Smooth muscle cell (in vitro differentiated cells): ENCODE results near the gene CPHXL2. TPM values are rescaled to one million over a fixed set of nuclear protein-coding genes. Genes with fewer than 3 reads are reported as not detected.

Experiments
- DNase-seq: peaks from one replicate; lab custom pipeline; 2025; ENCODE audit not compliant: unreplicated experiment; lab: John Stamatoyannopoulos, UW
- H2AFZ ChIP-seq: fragments of 200-600 bp; sonication (generic); 2 replicates; pipeline ENCODE4 v1.6.0; 2016; ENCODE audit warnings: antibody characterized with exemption, low read depth, mild to moderate bottlenecking
- H3F3A ChIP-seq: fragments of 200-600 bp; sonication (generic); 2 replicates; pipeline ENCODE4 v1.6.0; 2017; ENCODE audit warnings: antibody characterized with exemption, low read depth
- H3K27ac ChIP-seq: fragments of 200-600 bp; sonication (generic); 2 replicates; pipeline ENCODE4 v1.5.1; 2016; ENCODE audit warnings: low read depth, mild to moderate bottlenecking
- H3K27me3 ChIP-seq: fragments of 200-600 bp; sonication (generic); 2 replicates; pipeline ENCODE4 v1.6.1; 2016; ENCODE audit warnings: low read depth, mild to moderate bottlenecking
- H3K36me3 ChIP-seq: fragments of 200-600 bp; sonication (generic); 2 replicates; pipeline ENCODE4 v1.5.1; 2016; ENCODE audit warnings: low read depth
- H3K4me1 ChIP-seq: fragments of 200-600 bp; sonication (generic); 2 replicates; pipeline ENCODE4 v1.5.1; 2016; ENCODE audit warnings: low read depth
- H3K4me2 ChIP-seq: fragments of 200-600 bp; sonication (generic); 2 replicates; pipeline ENCODE4 v1.6.0; 2016; ENCODE audit warnings: mild to moderate bottlenecking
- H3K4me3 ChIP-seq: fragments of 200-600 bp; sonication (generic); 2 replicates; pipeline ENCODE4 v1.5.1; 2016; ENCODE audit warnings: mild to moderate bottlenecking
- H3K79me2 ChIP-seq: fragments of 200-600 bp; sonication (generic); 2 replicates; pipeline ENCODE4 v1.6.0; 2016; ENCODE audit warnings: low read depth, mild to moderate bottlenecking
- H3K9ac ChIP-seq: fragments of 200-600 bp; sonication (generic); 2 replicates; pipeline ENCODE4 v1.6.0; 2016; ENCODE audit warnings: low read depth
- H3K9me3 ChIP-seq: fragments of 200-600 bp; sonication (generic); replicated peaks from 2 replicates; pipeline ENCODE4 v1.5.1; 2016; ENCODE audit warnings: low read depth
- H4K20me1 ChIP-seq: fragments of 200-600 bp; sonication (generic); 2 replicates; pipeline ENCODE4 v1.6.0; 2016; ENCODE audit warnings: low read depth
- CTCF ChIP-seq: fragments of 200-600 bp; sonication (generic); IDR thresholded peaks from 2 replicates; pipeline ENCODE4 v1.5.1; 2017; ENCODE audit warnings: borderline replicate concordance, mild to moderate bottlenecking, antibody characterized with exemption; ENCODE audit not compliant: insufficient read depth, poor library complexity, severe bottlenecking
- WGBS: methylation state at CpG from one replicate; pipeline ENCODE4 v1.1.7; 2016; ENCODE audit warnings: low lambda C conversion rate; 5-methylcytosine and 5-hydroxymethylcytosine counted together
- polyA plus RNA-seq: library from polyadenylated mRNA; unstranded; fragments of >200 nt; fragmentation: Nextera tagmentation; extraction: Ambion mirVana; gene quantifications from 2 replicates; pipeline ENCODE4 v1.2.1, GENCODE V29; 2016
- total RNA-seq: library from RNA; depleted of rRNA; stranded (reverse); fragments of >200 nt; gene quantifications from 2 replicates; pipeline ENCODE4 v1.2.3, GENCODE V29; 2014

The CPHXL2 gene
- total and polyA plus RNA-seq, 2 experiments from 2014 or later, result not detected

DNA sequence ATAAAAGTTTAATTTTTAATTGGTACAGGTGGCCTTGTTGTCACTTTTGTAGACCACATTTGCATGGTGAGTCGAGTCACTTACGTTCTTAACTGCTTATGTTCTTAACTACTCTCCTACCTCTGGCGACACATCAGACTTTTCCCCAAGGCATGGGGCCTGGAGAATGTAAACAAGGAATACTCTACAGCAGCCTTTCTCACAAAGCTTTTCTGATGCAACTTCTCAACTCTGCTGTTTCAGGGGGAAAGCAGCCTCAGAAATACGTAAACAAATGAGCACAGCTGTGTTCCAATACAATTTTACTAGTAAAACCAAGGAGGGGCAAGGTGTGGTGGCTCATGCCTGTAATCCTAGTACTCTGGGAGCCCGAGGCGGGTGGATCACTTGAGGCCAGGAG, 36.2 kb downstream of the CPHXL2 start:
- H3K4me3 ChIP-seq, result no peak overlapping the region
- H3K9me3 ChIP-seq, result no peaks in the 10 kb centered on the region
- no peak overlapping the region for H3K9ac ChIP-seq
- H4K20me1 ChIP-seq, result peaks cover 42% of the 10 kb centered on the region
- no peak overlapping the region for H3K27ac ChIP-seq
- H3F3A ChIP-seq, result no peaks in the 10 kb centered on the region
- H3K4me2 ChIP-seq, result no peak overlapping the region
- no peaks in the 10 kb centered on the region for H3K27me3 ChIP-seq
- H3K4me1 ChIP-seq, result no peaks in the 10 kb centered on the region
- H3K79me2 ChIP-seq, result peaks cover 41% of the 10 kb centered on the region
- no peak for DNase-seq
- H3K36me3 ChIP-seq, result peaks cover 12% of the 10 kb centered on the region
- WGBS, result 74% methylated on average over 6 of the region's 6 CpGs
- no peak for TF ChIP-seq CTCF
- no peak overlapping the region for H2AFZ ChIP-seq

GRCh38 chr16:75635036-75635435, 41.8 kb downstream of the CPHXL2 start:
- no peaks in the 10 kb centered on the region for H3K4me1 ChIP-seq
- H3K27me3 ChIP-seq, result no peaks in the 10 kb centered on the region
- H3K79me2 ChIP-seq, result no peaks in the 10 kb centered on the region
- H2AFZ ChIP-seq, result no peak overlapping the region
- H3K9me3 ChIP-seq, result no peaks in the 10 kb centered on the region
- 98% methylated on average over 3 of the region's 3 CpGs for WGBS
- no peak overlapping the region for H3K4me3 ChIP-seq
- H3K9ac ChIP-seq, result no peak overlapping the region
- H3K4me2 ChIP-seq, result no peak overlapping the region
- peaks cover 38% of the 10 kb centered on the region for H3K36me3 ChIP-seq
- H3K27ac ChIP-seq, result no peak overlapping the region
- peaks cover 6% of the 10 kb centered on the region for H4K20me1 ChIP-seq
- TF ChIP-seq CTCF, result no peak
- no peak for DNase-seq
- H3F3A ChIP-seq, result no peaks in the 10 kb centered on the region

DNA sequence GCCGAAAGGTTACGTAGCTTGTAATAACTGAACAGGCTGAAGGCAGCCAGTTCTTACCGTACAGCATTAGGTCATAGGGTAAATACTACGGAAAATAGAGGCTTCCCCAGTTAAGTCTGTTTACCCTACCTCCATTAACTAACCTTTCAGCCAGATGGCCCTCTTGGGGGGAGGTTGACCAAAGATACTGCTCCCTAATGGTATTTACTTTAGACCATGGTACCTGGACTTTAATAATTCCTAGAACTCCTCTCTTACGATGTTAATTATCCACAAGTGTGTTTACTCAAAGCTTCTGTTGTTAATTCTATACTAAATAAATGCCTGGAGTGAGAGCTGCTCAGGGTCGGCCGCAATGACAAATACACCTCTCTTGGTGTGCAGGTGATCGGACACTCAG, 44.0 kb downstream of the CPHXL2 start:
- H3F3A ChIP-seq, result peaks cover 4% of the 10 kb centered on the region
- no peak overlapping the region for H3K4me3 ChIP-seq
- H3K4me2 ChIP-seq, result no peak overlapping the region
- 90% methylated on average over 8 of the region's 8 CpGs for WGBS
- no peak for DNase-seq
- H3K9ac ChIP-seq, result no peak overlapping the region
- peaks cover 30% of the 10 kb centered on the region for H3K36me3 ChIP-seq
- no peaks in the 10 kb centered on the region for H3K9me3 ChIP-seq
- no peak for TF ChIP-seq CTCF
- H3K27me3 ChIP-seq, result no peaks in the 10 kb centered on the region
- H3K27ac ChIP-seq, result no peak overlapping the region
- no peaks in the 10 kb centered on the region for H3K4me1 ChIP-seq
- no peaks in the 10 kb centered on the region for H3K79me2 ChIP-seq
- no peak overlapping the region for H2AFZ ChIP-seq
- H4K20me1 ChIP-seq, result peaks cover 6% of the 10 kb centered on the region

GRCh38 chr16:75630052-75630451, 46.8 kb downstream of the CPHXL2 start:
- H3K36me3 ChIP-seq, result peaks cover 31% of the 10 kb centered on the region
- H3K79me2 ChIP-seq, result no peaks in the 10 kb centered on the region
- H3K9ac ChIP-seq, result no peak overlapping the region
- no peak overlapping the region for H3K4me3 ChIP-seq
- no peak overlapping the region for H2AFZ ChIP-seq
- H3K4me1 ChIP-seq, result no peaks in the 10 kb centered on the region
- no peaks in the 10 kb centered on the region for H3K9me3 ChIP-seq
- no peak overlapping the region for H3K4me2 ChIP-seq
- 85% methylated on average over 3 of the region's 3 CpGs for WGBS
- no peak for DNase-seq
- no peak for TF ChIP-seq CTCF
- no peak overlapping the region for H3K27ac ChIP-seq
- no peaks in the 10 kb centered on the region for H4K20me1 ChIP-seq
- peaks cover 25% of the 10 kb centered on the region for H3F3A ChIP-seq
- no peaks in the 10 kb centered on the region for H3K27me3 ChIP-seq
